Neural cell (in vitro differentiated cells): ENCODE data around the gene ZNF774.

Experiments
- EP300 ChIP-seq: fragments of 450-650 bp; conservative IDR thresholded peaks from 2 replicates; pipeline ENCODE4 v1.6.1; 2014; ENCODE audit warnings: antibody characterized with exemption, mild to moderate bottlenecking, moderate library complexity; ENCODE audit not compliant: poor library complexity, severe bottlenecking
- MXI1 ChIP-seq: fragments of 450-650 bp; conservative IDR thresholded peaks from 2 replicates; pipeline ENCODE4 v1.6.1; 2014; ENCODE audit warnings: antibody characterized with exemption, mild to moderate bottlenecking; ENCODE audit not compliant: poor library complexity, severe bottlenecking
- POLR2AphosphoS5 ChIP-seq: IDR thresholded peaks from 2 replicates; pipeline ENCODE4 v1.6.1; 2012
- REST ChIP-seq: IDR thresholded peaks from 2 replicates; pipeline ENCODE4 v1.6.1; 2012; ENCODE audit warnings: borderline replicate concordance
- SMC3 ChIP-seq: fragments of 450-650 bp; conservative IDR thresholded peaks from 2 replicates; pipeline ENCODE4 v1.6.1; 2014; ENCODE audit warnings: antibody characterized with exemption, mild to moderate bottlenecking, moderate library complexity; ENCODE audit not compliant: poor library complexity
- TAF1 ChIP-seq: IDR thresholded peaks from 2 replicates; pipeline ENCODE4 v1.6.1; 2012; ENCODE audit warnings: low read depth
- TF ChIP-seq, protein P1 (sequence below): fragments of 450-650 bp; IDR thresholded peaks from 2 replicates; pipeline ENCODE4 v1.5.1; 2014; ENCODE audit warnings: antibody characterized with exemption, mild to moderate bottlenecking, moderate library complexity; ENCODE audit not compliant: poor library complexity, severe bottlenecking

- TF ChIP-seq, protein P1, sequence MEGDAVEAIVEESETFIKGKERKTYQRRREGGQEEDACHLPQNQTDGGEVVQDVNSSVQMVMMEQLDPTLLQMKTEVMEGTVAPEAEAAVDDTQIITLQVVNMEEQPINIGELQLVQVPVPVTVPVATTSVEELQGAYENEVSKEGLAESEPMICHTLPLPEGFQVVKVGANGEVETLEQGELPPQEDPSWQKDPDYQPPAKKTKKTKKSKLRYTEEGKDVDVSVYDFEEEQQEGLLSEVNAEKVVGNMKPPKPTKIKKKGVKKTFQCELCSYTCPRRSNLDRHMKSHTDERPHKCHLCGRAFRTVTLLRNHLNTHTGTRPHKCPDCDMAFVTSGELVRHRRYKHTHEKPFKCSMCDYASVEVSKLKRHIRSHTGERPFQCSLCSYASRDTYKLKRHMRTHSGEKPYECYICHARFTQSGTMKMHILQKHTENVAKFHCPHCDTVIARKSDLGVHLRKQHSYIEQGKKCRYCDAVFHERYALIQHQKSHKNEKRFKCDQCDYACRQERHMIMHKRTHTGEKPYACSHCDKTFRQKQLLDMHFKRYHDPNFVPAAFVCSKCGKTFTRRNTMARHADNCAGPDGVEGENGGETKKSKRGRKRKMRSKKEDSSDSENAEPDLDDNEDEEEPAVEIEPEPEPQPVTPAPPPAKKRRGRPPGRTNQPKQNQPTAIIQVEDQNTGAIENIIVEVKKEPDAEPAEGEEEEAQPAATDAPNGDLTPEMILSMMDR: no peak
- TF ChIP-seq REST: no peak
- no peak for TF ChIP-seq SMC3
- TF ChIP-seq MXI1: no peak
- TF ChIP-seq POLR2AphosphoS5: no peak
- TF ChIP-seq TAF1: no peak
- TF ChIP-seq EP300: no peak
Observed at GRCh38 chr15:90307661-90308060, 44.4 kb upstream of the ZNF774 start.
